Neural cell (in vitro differentiated cells): ENCODE data around the gene PDE4D.

ENCODE experiments used
- CTCF ChIP-seq: fragments of 450-650 bp; IDR thresholded peaks from 2 replicates; pipeline ENCODE4 v1.5.1; 2014; ENCODE audit warnings: antibody characterized with exemption, mild to moderate bottlenecking, moderate library complexity; ENCODE audit not compliant: poor library complexity, severe bottlenecking
- EP300 ChIP-seq: fragments of 450-650 bp; conservative IDR thresholded peaks from 2 replicates; pipeline ENCODE4 v1.6.1; 2014; ENCODE audit warnings: antibody characterized with exemption, mild to moderate bottlenecking, moderate library complexity; ENCODE audit not compliant: poor library complexity, severe bottlenecking
- EZH2 ChIP-seq: fragments of 200-600, 300-800 bp; shearing (Covaris generic), sonication (generic); IDR thresholded peaks from 2 replicates; pipeline ENCODE4 v1.6.1; 2014; ENCODE audit warnings: antibody characterized with exemption, low read length, borderline replicate concordance, mild to moderate bottlenecking; ENCODE audit not compliant: insufficient read depth, poor library complexity, severe bottlenecking
- POLR2AphosphoS5 ChIP-seq: IDR thresholded peaks from 2 replicates; pipeline ENCODE4 v1.6.1; 2012
- REST ChIP-seq: IDR thresholded peaks from 2 replicates; pipeline ENCODE4 v1.6.1; 2012; ENCODE audit warnings: borderline replicate concordance
- SMC3 ChIP-seq: fragments of 450-650 bp; conservative IDR thresholded peaks from 2 replicates; pipeline ENCODE4 v1.6.1; 2014; ENCODE audit warnings: antibody characterized with exemption, mild to moderate bottlenecking, moderate library complexity; ENCODE audit not compliant: poor library complexity
- TAF1 ChIP-seq: IDR thresholded peaks from 2 replicates; pipeline ENCODE4 v1.6.1; 2012; ENCODE audit warnings: low read depth

GRCh38 chr5:59367791-59368394 lies 525.6 kb downstream of the PDE4D start:
- peak; percentile 74 for TF ChIP-seq CTCF
- TF ChIP-seq EZH2 = no peak
- no peak for TF ChIP-seq REST
- no peak for TF ChIP-seq TAF1
- no peak for TF ChIP-seq EP300
- TF ChIP-seq POLR2AphosphoS5 = no peak
- TF ChIP-seq SMC3 = peak; percentile 75
